SK-N-SH treated with all-trans-retinoic acid at 6 μM for 48 hours (cell line): ENCODE results near the gene FSTL3.
"Not testable (repeated sequence)": the region's sequence is repeated elsewhere in the genome, so short reads cannot be mapped to it uniquely, and the experiment has no call there.

Experiments
- ATAC-seq: fragments of 200-7000 bp; cut with Tn5 transposase; 3 replicates; pipeline ENCODE4 v1.9.1; 2020; ENCODE audit warnings: mild to moderate bottlenecking, moderate library complexity
- ARNTL ChIP-seq: fragments of 450-650 bp; formaldehyde crosslinking; IDR thresholded peaks from 2 replicates; pipeline ENCODE4 v1.5.0; 2020; ENCODE audit warnings: low read depth, mild to moderate bottlenecking, moderate library complexity, borderline replicate concordance
- BACH2 ChIP-seq: fragments of 250-450 bp; sonication (Bioruptor Pico); IDR thresholded peaks from 2 replicates; pipeline ENCODE4 v1.9.0; 2021; ENCODE audit warnings: mild to moderate bottlenecking, borderline replicate concordance
- CREB5 ChIP-seq: fragments of 250-450 bp; sonication (Bioruptor Pico); IDR thresholded peaks from 2 replicates; pipeline ENCODE4 v1.5.1; 2020; ENCODE audit warnings: low read depth, mild to moderate bottlenecking, moderate library complexity
- CSDC2 ChIP-seq: fragments of 250-450 bp; sonication (Bioruptor Pico); IDR thresholded peaks from 2 replicates; pipeline ENCODE4 v1.5.0; 2020; ENCODE audit warnings: mild to moderate bottlenecking, moderate library complexity
- ESRRG ChIP-seq: fragments of 250-450 bp; sonication (Bioruptor Pico); IDR thresholded peaks from 2 replicates; pipeline ENCODE4 v1.6.1; 2021; ENCODE audit warnings: mild to moderate bottlenecking
- OSR1 ChIP-seq: fragments of 250-450 bp; sonication (Bioruptor Pico); IDR thresholded peaks from 2 replicates; pipeline ENCODE4 v1.8.0; 2022; ENCODE audit warnings: moderate library complexity, mild to moderate bottlenecking, inconsistent platforms
- POU6F1 ChIP-seq: fragments of 250-450 bp; sonication (Bioruptor Pico); IDR thresholded peaks from 2 replicates; pipeline ENCODE4 v1.8.0; 2021; ENCODE audit warnings: low read depth, mild to moderate bottlenecking, moderate library complexity, borderline replicate concordance
- PPARA ChIP-seq: fragments of 250-450 bp; sonication (Bioruptor Pico); IDR thresholded peaks from 2 replicates; pipeline ENCODE4 v1.5.0; 2020; ENCODE audit warnings: mild to moderate bottlenecking, borderline replicate concordance
- RARB ChIP-seq: fragments of 250-450 bp; sonication (Bioruptor Pico); IDR thresholded peaks from 2 replicates; pipeline ENCODE4 v1.8.0; 2021; ENCODE audit warnings: mild to moderate bottlenecking, moderate library complexity
- SNAI2 ChIP-seq: fragments of 250-450 bp; sonication (Bioruptor Pico); IDR thresholded peaks from 2 replicates; pipeline ENCODE4 v1.5.0; 2020; ENCODE audit warnings: mild to moderate bottlenecking, moderate library complexity
- TCF4 ChIP-seq: fragments of 250-450 bp; sonication (Bioruptor Pico); IDR thresholded peaks from 2 replicates; pipeline ENCODE4 v1.8.0; 2021; ENCODE audit warnings: mild to moderate bottlenecking, moderate library complexity, borderline replicate concordance
- TOX ChIP-seq: fragments of 250-450 bp; sonication (Bioruptor Pico); IDR thresholded peaks from 2 replicates; pipeline ENCODE4 v1.8.0; 2021; ENCODE audit warnings: mild to moderate bottlenecking, moderate library complexity, borderline replicate concordance
- TSHZ2 ChIP-seq: fragments of 250-450 bp; sonication (Bioruptor Pico); IDR thresholded peaks from 2 replicates; pipeline ENCODE4 v1.5.0; 2020; ENCODE audit warnings: mild to moderate bottlenecking, moderate library complexity
- ZFP3 ChIP-seq: fragments of 250-450 bp; sonication (Bioruptor Pico); IDR thresholded peaks from 2 replicates; pipeline ENCODE4 v1.5.0; 2020; ENCODE audit warnings: mild to moderate bottlenecking, moderate library complexity
- ZNF565 ChIP-seq: fragments of 450-650 bp; formaldehyde crosslinking; conservative IDR thresholded peaks from 2 replicates; pipeline ENCODE4 v1.5.0; 2020; ENCODE audit warnings: low read depth, mild to moderate bottlenecking, moderate library complexity
- ZNF70 ChIP-seq: fragments of 450-650 bp; formaldehyde crosslinking; IDR thresholded peaks from 2 replicates; pipeline ENCODE4 v1.5.0; 2020; ENCODE audit warnings: mild to moderate bottlenecking, moderate library complexity
- ZNF8 ChIP-seq: fragments of 450-650 bp; formaldehyde crosslinking; IDR thresholded peaks from 2 replicates; pipeline ENCODE4 v1.5.0; 2020; ENCODE audit warnings: mild to moderate bottlenecking, moderate library complexity
- TF ChIP-seq, protein P1 (sequence below): fragments of 250-450 bp; sonication (Bioruptor Pico); IDR thresholded peaks from 2 replicates; pipeline ENCODE4 v1.8.0; 2020; ENCODE audit warnings: mild to moderate bottlenecking, moderate library complexity, borderline replicate concordance

The FSTL3 gene

DNA sequence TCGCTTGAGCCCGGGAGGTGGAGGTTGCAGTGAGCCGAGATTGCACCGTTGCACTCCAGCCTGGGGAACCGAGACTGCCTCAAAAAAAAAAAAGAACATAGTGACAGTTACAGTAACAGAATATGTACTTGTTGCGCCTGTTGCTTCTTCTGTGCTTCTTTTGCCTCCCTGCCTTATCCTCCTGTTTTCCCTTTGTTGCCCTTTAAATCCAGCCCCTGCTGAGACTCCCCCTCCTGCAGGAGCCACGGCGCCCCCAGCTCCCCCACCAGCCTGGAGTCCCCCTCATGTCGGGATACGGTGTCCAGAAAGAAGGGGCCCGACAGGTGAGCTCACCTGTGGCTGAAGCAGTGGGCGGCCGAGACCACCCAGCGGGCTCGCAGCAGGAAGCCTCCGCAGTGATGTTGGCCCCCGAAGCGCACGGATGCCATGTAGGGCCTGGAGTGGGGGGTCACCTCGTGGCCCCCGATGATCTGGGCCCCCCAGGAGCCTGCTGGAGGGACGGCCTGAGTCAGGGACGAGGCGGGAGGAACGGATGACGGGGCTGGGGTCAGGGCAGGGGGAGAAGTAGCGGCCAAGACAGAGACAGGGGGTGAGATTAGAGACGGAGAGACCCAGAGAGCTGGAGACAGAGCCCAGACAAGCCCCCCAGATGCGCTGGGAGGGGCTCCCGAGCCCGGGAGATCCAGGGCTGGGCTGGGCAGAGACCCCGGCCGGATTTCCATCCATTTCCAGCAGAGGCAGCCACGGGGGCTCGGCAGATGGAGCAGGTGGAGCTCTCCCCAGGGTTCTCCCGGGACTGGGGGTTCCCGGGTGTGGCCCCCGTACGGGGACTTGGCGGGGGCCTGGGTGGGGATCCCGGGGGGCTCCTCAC is 18.5 kb downstream of the FSTL3 start (continued):
- TF ChIP-seq ZNF565 (CRISPR knock-in tag) (no peak), ESRRG (CRISPR knock-in tag) (no peak), ARNTL (CRISPR knock-in tag) (no peak), RARB (CRISPR knock-in tag) (no peak), ZFP3 (CRISPR knock-in tag) (no peak)

GRCh38 chr19:695352-695949 is 19.3 kb downstream of the FSTL3 start, which contains the start of gene PRSS57:
TSS of gene PRSS57 (minus strand) at chr19:695452. CDS start at chr19:695430, 22 bp downstream.
- TF ChIP-seq POU6F1 (CRISPR knock-in tag) (no peak), ARNTL (CRISPR knock-in tag) (no peak), BACH2 (CRISPR knock-in tag) (no peak), TOX (no peak), SNAI2 (no peak), OSR1 (CRISPR knock-in tag) (no peak), CSDC2 (no peak), ZNF565 (CRISPR knock-in tag) (no peak), CREB5 (no peak), PPARA (CRISPR knock-in tag) (no peak), ZNF70 (CRISPR knock-in tag) (no peak)
- TF ChIP-seq, protein P1, sequence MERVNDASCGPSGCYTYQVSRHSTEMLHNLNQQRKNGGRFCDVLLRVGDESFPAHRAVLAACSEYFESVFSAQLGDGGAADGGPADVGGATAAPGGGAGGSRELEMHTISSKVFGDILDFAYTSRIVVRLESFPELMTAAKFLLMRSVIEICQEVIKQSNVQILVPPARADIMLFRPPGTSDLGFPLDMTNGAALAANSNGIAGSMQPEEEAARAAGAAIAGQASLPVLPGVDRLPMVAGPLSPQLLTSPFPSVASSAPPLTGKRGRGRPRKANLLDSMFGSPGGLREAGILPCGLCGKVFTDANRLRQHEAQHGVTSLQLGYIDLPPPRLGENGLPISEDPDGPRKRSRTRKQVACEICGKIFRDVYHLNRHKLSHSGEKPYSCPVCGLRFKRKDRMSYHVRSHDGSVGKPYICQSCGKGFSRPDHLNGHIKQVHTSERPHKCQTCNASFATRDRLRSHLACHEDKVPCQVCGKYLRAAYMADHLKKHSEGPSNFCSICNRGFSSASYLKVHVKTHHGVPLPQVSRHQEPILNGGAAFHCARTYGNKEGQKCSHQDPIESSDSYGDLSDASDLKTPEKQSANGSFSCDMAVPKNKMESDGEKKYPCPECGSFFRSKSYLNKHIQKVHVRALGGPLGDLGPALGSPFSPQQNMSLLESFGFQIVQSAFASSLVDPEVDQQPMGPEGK: no peak
- ATAC-seq: no peak

GRCh38 chr19:698529-698928 is 22.3 kb downstream of the FSTL3 start:
- ATAC-seq: not testable (repeated sequence)

DNA sequence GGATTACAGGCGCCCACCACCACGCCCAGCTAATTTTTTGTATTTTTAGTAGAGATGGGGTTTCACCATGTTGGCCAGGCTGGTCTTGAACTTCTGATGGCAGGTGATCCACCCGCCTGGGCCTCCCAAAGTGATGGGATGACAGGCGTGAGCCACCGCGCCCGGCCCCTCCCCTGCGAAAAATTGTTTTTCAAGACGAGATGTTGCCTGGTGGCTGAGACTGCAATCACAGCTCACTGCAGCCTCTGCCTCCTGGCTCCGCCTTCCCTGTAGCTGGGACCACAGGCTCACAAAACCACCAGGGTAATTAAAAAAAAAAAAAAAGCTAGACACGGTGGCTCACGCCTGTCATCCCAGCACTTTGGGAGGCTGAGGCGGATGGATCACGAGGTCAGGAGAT is 23.7 kb downstream of the FSTL3 start:
- ATAC-seq: not testable (repeated sequence)

DNA sequence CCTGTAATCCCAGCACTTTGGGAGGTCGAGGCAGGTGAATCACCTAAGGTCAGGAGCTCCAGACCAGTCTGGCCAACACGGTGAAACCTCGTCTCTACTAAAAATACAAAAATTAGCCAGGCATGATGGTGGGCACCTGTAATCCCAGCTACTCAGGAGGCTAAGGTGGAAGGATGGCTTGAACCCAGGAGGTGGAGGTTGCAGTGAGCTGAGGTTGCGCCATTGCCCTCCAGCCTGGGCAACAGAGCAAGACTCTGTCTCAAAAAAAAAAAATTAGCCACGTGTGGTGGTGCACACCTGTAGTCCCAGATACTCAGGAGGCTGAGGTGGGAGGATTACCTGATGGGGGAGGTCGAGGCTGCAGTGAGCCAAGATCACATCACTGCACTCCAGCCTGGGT is 26.7 kb downstream of the FSTL3 start:
- ATAC-seq: not testable (repeated sequence)

- peak; percentile 8; the same call in 1 of the 3 replicates for ATAC-seq
- TF ChIP-seq ESRRG (CRISPR knock-in tag) (no peak), TCF4 (CRISPR knock-in tag) (no peak), TOX (no peak), TSHZ2 (CRISPR knock-in tag) (no peak), ZNF8 (no peak)
Observed at GRCh38 chr19:703329-703650, 27.1 kb downstream of the FSTL3 start.
